ENCODE data around the gene ANKRD49. TPM values are rescaled to one million over a fixed set of nuclear protein-coding genes. Genes with fewer than 3 reads are reported as not detected.

Gene ANKRD49
- total RNA-seq, 1 experiment from 2014 or later: 10.1 TPM

DNA sequence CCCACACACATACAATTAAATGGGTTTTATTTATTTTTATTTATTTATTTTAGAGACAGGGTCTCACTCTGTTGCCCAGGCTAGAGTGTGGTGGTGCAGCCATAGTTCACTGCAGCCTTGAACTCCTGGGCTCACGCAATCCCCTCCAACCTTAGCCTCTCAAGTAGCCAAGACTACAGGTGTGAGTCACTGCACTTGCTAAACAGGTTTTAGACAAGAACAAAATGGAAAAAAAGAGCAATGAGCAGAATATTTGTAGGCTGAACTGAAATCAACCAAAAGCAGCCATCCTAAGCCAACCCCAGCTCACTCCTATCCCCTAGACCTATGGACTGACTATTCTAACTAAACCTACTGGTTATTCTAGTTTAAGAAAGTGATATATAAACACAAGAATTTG is 37.9 kb upstream of the ANKRD49 start:
- CTCF ChIA-PET: no interaction called here
- H3K36me3 Mint-ChIP-seq (ENCODE audit: insufficient read depth, unreplicated experiment): peaks cover 10% of the 10 kb centered on the region

DNA sequence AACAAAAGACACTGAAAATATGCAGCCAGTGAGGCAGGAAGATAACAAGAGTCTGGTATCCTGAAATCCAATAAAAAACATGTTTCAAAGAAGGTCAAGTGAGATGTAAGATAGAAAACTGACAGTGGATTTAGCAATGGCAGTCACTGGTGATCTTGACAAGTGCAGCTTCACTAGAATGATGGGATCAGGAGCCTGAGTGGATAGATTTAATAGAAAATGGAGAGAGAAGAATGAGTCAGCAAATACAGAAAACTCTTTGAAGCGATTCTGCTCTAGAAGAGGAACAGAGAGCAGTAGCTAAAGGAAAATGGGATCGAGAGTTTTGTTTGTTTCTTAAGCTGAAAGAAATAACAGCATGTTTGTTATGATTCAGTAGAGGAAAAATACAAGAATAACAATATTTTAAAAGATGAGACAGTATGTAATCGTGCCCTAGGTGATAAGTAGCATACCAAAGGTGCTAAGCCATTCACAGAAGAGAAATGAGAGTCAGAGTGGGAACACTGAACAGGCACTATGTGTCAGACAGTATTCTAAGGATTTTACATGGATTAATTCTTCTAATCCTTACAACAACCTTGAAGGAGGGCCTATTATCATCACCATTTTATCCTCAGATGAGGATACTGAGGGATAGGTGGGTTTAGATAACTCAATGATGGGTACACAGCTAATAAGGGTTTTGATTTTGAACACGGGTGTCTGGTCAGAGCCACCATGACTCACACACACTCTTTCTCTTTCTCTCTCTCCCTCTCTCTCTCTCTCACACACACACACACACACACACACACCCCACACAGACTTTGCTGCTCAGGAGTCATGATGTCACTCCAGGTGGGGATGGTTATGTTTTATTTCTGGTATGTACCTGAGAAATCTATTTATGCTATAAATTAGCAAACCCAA is 36.4 kb upstream of the ANKRD49 start:
- intact Hi-C loops (cut with micrococcal nuclease; ENCODE audit: unreplicated experiment): no loop called here
- peaks cover 10% of the 10 kb centered on the region for H3K36me3 Mint-ChIP-seq (ENCODE audit: insufficient read depth, unreplicated experiment)
- H3K4me3 Mint-ChIP-seq (ENCODE audit: low read depth, unreplicated experiment): no peak overlapping the region
- CTCF ChIA-PET: interaction anchor here (0.6 kb wide), 1 partner anchor 75 kb away, joined by 3 read pairs; no protein-coding TSS in a partner anchor
- TF ChIP-seq, protein P1, sequence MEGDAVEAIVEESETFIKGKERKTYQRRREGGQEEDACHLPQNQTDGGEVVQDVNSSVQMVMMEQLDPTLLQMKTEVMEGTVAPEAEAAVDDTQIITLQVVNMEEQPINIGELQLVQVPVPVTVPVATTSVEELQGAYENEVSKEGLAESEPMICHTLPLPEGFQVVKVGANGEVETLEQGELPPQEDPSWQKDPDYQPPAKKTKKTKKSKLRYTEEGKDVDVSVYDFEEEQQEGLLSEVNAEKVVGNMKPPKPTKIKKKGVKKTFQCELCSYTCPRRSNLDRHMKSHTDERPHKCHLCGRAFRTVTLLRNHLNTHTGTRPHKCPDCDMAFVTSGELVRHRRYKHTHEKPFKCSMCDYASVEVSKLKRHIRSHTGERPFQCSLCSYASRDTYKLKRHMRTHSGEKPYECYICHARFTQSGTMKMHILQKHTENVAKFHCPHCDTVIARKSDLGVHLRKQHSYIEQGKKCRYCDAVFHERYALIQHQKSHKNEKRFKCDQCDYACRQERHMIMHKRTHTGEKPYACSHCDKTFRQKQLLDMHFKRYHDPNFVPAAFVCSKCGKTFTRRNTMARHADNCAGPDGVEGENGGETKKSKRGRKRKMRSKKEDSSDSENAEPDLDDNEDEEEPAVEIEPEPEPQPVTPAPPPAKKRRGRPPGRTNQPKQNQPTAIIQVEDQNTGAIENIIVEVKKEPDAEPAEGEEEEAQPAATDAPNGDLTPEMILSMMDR (IDR thresholded peaks at IDR 0.05; ENCODE audit: unreplicated experiment): no peak
- DNase-seq: no peak
- BruUV-seq (replicated peaks): no TSS peak
- no peaks in the 10 kb centered on the region for H3K27me3 Mint-ChIP-seq (ENCODE audit: unreplicated experiment)
- H3K4me1 Mint-ChIP-seq (ENCODE audit: low read depth, unreplicated experiment): peaks cover 22% of the 10 kb centered on the region
- no peaks in the 10 kb centered on the region for H3K9me3 Mint-ChIP-seq (ENCODE audit: low read depth, unreplicated experiment)
- no peak overlapping the region for H3K27ac Mint-ChIP-seq (ENCODE audit: unreplicated experiment)

More for the DNA sequence above, 37.9 kb upstream of the ANKRD49 start:
- H3K27ac Mint-ChIP-seq (ENCODE audit: unreplicated experiment): peak overlapping the region; percentile 72
- peak; percentile 46 for DNase-seq
- no peak overlapping the region for H3K4me3 Mint-ChIP-seq (ENCODE audit: low read depth, unreplicated experiment)
- H3K9me3 Mint-ChIP-seq (ENCODE audit: low read depth, unreplicated experiment): no peaks in the 10 kb centered on the region
- BruUV-seq (replicated peaks): no TSS peak
- H3K27me3 Mint-ChIP-seq (ENCODE audit: unreplicated experiment): no peaks in the 10 kb centered on the region
- TF ChIP-seq, protein P1 (IDR thresholded peaks at IDR 0.05; ENCODE audit: unreplicated experiment): no peak
- peaks cover 22% of the 10 kb centered on the region for H3K4me1 Mint-ChIP-seq (ENCODE audit: low read depth, unreplicated experiment)
- intact Hi-C loops (cut with micrococcal nuclease; ENCODE audit: unreplicated experiment): no loop called here

DNA sequence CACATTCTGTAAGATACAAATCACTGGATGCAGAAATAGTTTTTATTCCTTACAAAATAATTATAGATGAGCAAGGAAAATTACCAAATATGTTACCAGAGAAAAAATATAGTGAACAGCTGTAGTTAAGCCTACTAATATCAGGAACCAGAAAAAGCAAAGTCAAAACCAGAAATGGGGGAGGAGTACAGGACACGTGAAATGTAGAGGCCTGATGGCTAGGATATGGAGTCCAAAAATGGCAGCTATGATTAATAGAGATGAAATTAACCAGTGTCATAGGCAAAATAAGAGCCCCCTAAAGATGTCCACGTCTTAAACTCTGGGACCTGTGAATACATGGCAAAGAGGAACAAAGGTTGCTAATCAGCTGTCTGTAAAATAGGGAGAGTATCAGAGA is 34.2 kb upstream of the ANKRD49 start:
- H3K27ac Mint-ChIP-seq (ENCODE audit: unreplicated experiment): no peak overlapping the region
- intact Hi-C loops (cut with micrococcal nuclease; ENCODE audit: unreplicated experiment): no loop called here
- H3K4me1 Mint-ChIP-seq (ENCODE audit: low read depth, unreplicated experiment): peaks cover 22% of the 10 kb centered on the region
- no TSS peak for BruUV-seq (replicated peaks)
- TF ChIP-seq, protein P1 (IDR thresholded peaks at IDR 0.05; ENCODE audit: unreplicated experiment): no peak
- H3K9me3 Mint-ChIP-seq (ENCODE audit: low read depth, unreplicated experiment): no peaks in the 10 kb centered on the region
- H3K27me3 Mint-ChIP-seq (ENCODE audit: unreplicated experiment): no peaks in the 10 kb centered on the region
- DNase-seq: no peak
- no peak overlapping the region for H3K4me3 Mint-ChIP-seq (ENCODE audit: low read depth, unreplicated experiment)
- CTCF ChIA-PET: no interaction called here
- H3K36me3 Mint-ChIP-seq (ENCODE audit: insufficient read depth, unreplicated experiment): peaks cover 10% of the 10 kb centered on the region

- H3K27me3 Mint-ChIP-seq (ENCODE audit: unreplicated experiment): no peaks in the 10 kb centered on the region
- no peak overlapping the region for H3K27ac Mint-ChIP-seq (ENCODE audit: unreplicated experiment)
- no peak overlapping the region for H3K4me3 Mint-ChIP-seq (ENCODE audit: low read depth, unreplicated experiment)
- CTCF ChIA-PET: no interaction called here
- TF ChIP-seq, protein P1 (IDR thresholded peaks at IDR 0.05; ENCODE audit: unreplicated experiment): no peak
- intact Hi-C loops (cut with micrococcal nuclease; ENCODE audit: unreplicated experiment): no loop called here
- DNase-seq: no peak
- H3K9me3 Mint-ChIP-seq (ENCODE audit: low read depth, unreplicated experiment): no peaks in the 10 kb centered on the region
- no peaks in the 10 kb centered on the region for H3K36me3 Mint-ChIP-seq (ENCODE audit: insufficient read depth, unreplicated experiment)
- no TSS peak for BruUV-seq (replicated peaks)
- H3K4me1 Mint-ChIP-seq (ENCODE audit: low read depth, unreplicated experiment): no peaks in the 10 kb centered on the region
Observed at GRCh38 chr11:94469416-94469815, 24.4 kb upstream of the ANKRD49 start.

Measured in Calu3 (cell line).